ENCODE measurements around the gene KANSL1L.

- TF ChIP-seq JUN (IDR thresholded peaks at IDR 0.05) (no peak), ZNF302 (CRISPR knock-in tag; IDR thresholded peaks at IDR 0.05) (no peak), POLR2A (IDR thresholded peaks at IDR 0.05; ENCODE audit: low read length) (no peak), BHLHE40 (IDR thresholded peaks at IDR 0.05; ENCODE audit: low read depth, low read length) (no peak), ESRRA (IDR thresholded peaks at IDR 0.05; ENCODE audit: borderline replicate concordance, low read length) (no peak), RFX5 (IDR thresholded peaks at IDR 0.05) (no peak), HOXA7 (CRISPR knock-in tag; IDR thresholded peaks at IDR 0.05) (no peak), RCOR1 (IDR thresholded peaks at IDR 0.05; ENCODE audit: low read depth, low read length) (no peak), CTCF (IDR thresholded peaks at IDR 0.05) (no peak), TP53 (CRISPR knock-in tag; IDR thresholded peaks at IDR 0.05) (no peak), CBX2 (IDR thresholded peaks at IDR 0.05; ENCODE audit: borderline replicate concordance, low read depth) (no peak)
These were observed 36.7 kb upstream of the KANSL1L start for GRCh38 chr2:210207929-210208328.

All from A549 (cell line).